ENCODE measurements around the gene MAEL.

GRCh38 chr1:167022384-167022783 is 33.3 kb downstream of the MAEL start:
- no peak for TF ChIP-seq POLR2A (IDR thresholded peaks at IDR 0.05)
- no peak for TF ChIP-seq CTCF (IDR thresholded peaks at IDR 0.05)
